Raji (cell line): ENCODE results near the gene LRRC18.

ENCODE experiments used
- POLR2A ChIP-seq: IDR thresholded peaks from 2 replicates; pipeline ENCODE4 v1.6.1; 2011; ENCODE audit warnings: low read depth, low read length, control low read depth; ENCODE audit not compliant: insufficient read depth

The LRRC18 gene

GRCh38 chr10:48882881-48883280, 56.8 kb downstream of the LRRC18 start:
- TF ChIP-seq POLR2A, result no peak

- no peak for TF ChIP-seq POLR2A
These were observed 57.7 kb downstream of the LRRC18 start for GRCh38 chr10:48881937-48882336.

DNA sequence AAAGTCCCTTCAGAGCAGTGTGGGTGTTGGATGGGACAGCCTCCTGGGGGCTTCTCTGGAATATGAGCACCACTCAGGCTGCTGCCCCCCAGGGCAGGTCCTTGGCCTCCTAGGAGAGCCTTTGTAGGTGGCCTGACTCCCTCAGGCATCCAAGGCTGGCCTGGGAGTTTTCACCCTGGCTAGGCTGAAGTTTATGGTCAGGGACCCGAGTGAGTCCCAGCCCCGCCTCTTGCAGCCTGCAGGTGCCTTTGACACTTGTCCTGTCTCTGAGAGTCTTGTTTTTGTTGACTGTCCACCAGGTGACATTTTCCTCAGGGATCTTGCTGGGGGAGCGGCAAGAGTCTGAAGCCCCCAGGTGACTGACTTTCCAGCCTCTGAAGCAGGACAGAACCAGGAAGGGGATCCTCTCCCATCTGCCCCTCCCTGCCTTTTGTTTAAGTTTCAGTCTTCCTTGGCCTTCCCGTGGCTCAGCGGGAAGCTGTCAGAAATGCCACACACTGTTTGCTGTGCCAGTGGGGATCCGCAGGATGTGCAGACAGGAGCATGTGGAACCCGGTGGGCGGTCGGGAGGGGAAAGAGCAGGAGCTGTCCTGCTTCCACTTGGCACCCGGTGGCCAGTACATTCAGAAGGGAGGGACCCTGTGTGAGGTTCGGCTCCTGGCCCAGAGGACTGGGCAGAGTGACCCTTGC, 59.5 kb downstream of the LRRC18 start:
- TF ChIP-seq POLR2A, result no peak

- TF ChIP-seq POLR2A, result no peak
These were observed 60.2 kb downstream of the LRRC18 start for GRCh38 chr10:48879451-48879850.

DNA sequence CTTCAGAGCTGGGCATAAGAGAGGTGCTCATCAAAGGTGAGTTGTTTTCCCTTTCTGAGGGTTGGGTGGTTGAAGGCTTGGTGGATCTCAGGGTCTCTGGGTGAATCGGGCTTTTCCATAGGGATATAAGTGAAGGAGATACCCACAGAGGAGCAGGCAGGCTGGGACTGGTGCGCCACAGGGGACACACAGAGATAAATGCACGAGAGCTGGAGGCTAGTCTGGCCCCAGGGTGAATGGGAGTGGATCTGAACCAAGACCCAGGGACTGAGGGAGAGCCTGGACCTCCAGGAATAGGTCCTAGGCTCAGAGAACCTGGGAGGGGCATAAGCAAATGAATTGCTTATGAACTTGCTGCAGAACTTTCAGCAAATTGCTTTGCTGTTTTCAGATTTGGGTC, 61.5 kb downstream of the LRRC18 start:
- TF ChIP-seq POLR2A, result no peak

GRCh38 chr10:48872234-48872633, 67.4 kb downstream of the LRRC18 start:
- no peak for TF ChIP-seq POLR2A
